ENCODE measurements around the gene SYCP2L.

Gene SYCP2L

GRCh38 chr6:11011787-11012234 lies 125.0 kb downstream of the SYCP2L start:
- no peak for DNase-seq

DNA sequence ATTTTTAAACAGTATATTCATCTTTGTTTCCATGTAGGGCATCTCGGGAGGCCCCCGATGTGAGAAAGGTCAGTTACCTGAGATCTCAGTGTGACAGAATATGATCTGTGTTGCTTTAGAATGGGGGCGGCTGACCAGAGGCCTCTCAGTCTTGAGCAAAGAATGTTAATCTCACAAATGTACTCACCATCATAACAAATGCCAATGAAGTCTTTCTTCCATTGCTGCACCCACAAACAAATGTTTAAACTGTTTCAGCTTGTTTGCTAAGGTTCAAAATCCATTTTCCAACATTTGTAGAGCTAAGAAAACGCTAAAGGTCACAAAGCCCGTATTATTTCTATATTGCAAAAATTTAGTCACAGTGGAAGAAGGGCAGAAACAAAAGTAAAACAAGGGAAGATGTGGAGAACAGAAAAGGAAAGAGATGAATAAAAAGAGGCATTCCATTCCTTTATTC lies 125.5 kb downstream of the SYCP2L start:
- no peak for DNase-seq

DNA sequence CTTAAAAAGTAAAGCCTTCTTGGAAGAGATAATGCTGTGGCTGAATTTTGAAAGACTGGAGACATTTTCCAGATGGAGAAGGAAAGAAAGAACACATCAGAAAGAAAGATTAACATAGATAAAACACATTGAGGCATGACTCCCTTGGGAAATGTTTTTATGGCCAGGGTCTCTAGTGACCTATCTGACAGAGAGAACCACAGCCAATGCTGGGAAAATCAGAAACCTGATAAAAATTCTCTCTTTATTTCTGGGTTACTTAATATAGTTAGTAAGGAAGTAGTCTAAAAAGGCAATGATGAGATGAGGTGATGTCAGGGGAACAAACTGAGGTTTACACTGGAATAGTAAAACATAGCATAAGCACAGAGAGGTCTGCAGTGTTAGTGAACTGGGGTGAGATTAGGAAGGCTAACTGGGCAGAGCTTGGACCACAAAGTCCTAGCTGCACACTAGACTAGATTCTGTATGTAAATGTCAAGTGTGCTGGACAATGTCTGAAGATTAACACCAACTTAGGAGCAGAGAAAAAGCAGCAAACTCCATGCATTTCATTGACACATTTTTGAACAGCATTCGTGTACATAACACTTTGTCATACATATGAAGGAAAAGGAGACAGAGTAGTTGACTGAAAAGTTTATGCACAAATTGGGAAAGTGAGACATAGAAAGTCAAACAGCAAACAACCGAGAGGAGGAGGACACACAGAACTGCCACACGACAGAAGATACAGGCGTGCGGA lies 126.3 kb downstream of the SYCP2L start:
- no peak for DNase-seq

DNA sequence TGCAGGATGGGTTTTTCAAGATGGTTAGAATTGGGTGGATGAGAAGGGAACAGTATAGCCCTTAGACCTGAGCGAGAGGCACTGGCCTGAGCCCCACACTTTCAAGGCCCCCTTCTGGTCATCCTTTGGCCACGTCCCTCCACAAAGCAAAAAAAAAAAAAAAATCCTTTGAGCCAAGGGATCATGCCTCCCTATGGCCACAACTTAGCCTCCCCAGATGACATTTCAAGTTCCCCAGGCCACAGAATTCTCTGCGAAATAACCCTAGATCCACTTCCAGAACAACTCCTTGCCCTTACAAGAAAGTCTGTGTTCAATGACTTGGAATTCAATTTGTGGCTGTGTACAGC lies 126.8 kb downstream of the SYCP2L start:
- DNase-seq: no peak

DNA sequence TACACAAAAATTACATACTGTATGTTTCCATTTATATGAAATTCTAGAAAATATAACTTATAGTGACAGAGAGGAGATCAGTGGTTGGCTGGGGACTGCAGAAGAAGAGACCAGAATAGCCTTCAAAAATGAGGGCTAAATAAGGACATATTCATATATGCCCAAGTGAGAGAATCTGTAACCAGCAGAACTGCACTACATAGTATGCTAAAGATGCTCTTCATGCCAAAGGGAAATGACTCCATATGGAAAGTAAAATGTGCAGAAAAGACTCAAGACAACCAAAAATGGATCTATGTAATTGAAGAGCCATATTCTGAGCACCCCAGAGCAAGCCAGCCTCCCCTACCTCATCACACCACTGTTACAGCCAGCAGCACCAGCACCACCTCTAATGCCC lies 128.2 kb downstream of the SYCP2L start:
- no peak for DNase-seq

GRCh38 chr6:11016452-11016851 lies 129.6 kb downstream of the SYCP2L start:
- no peak for DNase-seq

GRCh38 chr6:11017090-11017489 lies 130.2 kb downstream of the SYCP2L start:
- no peak for DNase-seq

DNA sequence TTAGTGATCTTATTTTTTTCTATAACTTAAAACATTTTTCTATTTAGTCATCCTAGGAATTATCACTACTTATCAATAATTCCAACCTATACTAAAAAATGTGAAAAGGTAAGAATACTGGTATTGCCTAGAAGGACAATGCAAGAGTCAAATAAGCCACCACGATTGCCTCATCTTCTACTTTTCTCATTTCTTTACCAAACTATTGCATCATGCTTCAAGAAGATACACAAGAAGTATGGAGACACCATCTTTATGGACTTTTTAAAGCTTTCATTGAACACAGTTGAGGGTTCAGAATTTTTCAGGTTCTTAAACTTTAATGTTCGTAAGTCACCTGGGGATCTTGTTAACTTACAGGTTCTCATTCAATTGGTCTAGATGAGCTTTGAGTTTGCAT lies 131.4 kb downstream of the SYCP2L start:
- no peak for DNase-seq

- no peak for DNase-seq
Measured at GRCh38 chr6:11021003-11021402, 134.2 kb downstream of the SYCP2L start.

GRCh38 chr6:11021714-11022113 lies 134.9 kb downstream of the SYCP2L start:
- no peak for DNase-seq

- no peak for DNase-seq
Measured at GRCh38 chr6:11023032-11023431, 136.2 kb downstream of the SYCP2L start.
